Measurements from ENCODE around the gene GATA2. TPM values are rescaled to one million over a fixed set of nuclear protein-coding genes. Genes with fewer than 3 reads are reported as not detected.

Gene GATA2
- total and polyA plus RNA-seq, 2 of the 8 experiments (the other 6 are each of a cell fraction or from before 2014, with no cell fraction given) = 0.03 to 0.30 TPM

DNA sequence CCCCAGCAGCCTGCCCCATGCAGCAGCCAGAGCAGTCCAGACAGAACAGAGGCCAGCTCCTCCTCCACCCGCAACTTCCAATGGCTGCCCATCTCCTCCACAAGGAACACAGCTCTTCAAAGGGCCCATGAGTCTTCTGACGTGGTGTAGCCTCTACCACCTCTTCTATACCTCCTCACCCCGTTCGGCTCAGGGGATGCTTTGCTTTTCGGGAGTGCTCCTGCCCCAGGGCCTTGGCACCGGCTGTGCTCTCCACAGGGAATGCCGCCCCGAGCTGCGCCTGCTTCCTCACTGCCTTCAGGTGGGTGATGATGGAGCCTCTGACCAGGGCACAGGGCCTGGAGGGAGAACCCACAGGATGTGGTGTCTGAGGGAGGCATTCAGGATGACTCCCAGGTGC, 40.9 kb downstream of the GATA2 start:
- no peak overlapping the region for H3K23ac ChIP-seq (ENCODE audit: insufficient read length)
- H3K79me1 ChIP-seq (ENCODE audit: low read depth, low read length) = no peaks in the 10 kb centered on the region
- H3K27ac ChIP-seq (ENCODE audit: low read depth, low read length) = no peak overlapping the region
- FAIRE-seq (no peak), DNase-seq (ENCODE audit: low read depth in 1 of 2, low spot score in 2 of 2) (no peak)
- no peak overlapping the region for H3K4ac ChIP-seq (replicated peaks; ENCODE audit: insufficient read length, low read depth, low read length)
- H3K4me3 ChIP-seq (ENCODE audit: extremely low read depth in 1 of 4, insufficient read depth in 2 of 4, low read depth in 3 of 4, low read length in 4 of 4) = no peak overlapping the region
- H3K79me2 ChIP-seq (ENCODE audit: control insufficient read depth in 1 of 2, insufficient read depth in 2 of 2, low read length in 2 of 2) = no peaks in the 10 kb centered on the region
- H3K9ac ChIP-seq (replicated peaks in 1 of 4; ENCODE audit: extremely low read depth in 1 of 4, low read depth in 3 of 4, low read length in 3 of 4) = no peak overlapping the region
- H3K4me2 ChIP-seq (ENCODE audit: insufficient read depth in 1 of 2, low read depth in 2 of 2, low read length in 2 of 2) = no peak overlapping the region
- H2BK120ac ChIP-seq (replicated peaks; ENCODE audit: low read depth, low read length) = no peak overlapping the region
- H2BK20ac ChIP-seq (ENCODE audit: low read length) = no peak overlapping the region
- peaks cover 0 to 5% (median 0%) of the 10 kb centered on the region in 4 experiments; a peak in 1 of 7 replicates for H3K4me1 ChIP-seq (replicated peaks in 1 of 4; ENCODE audit: control insufficient read depth in 3 of 4, insufficient read depth in 4 of 4, low read length in 3 of 4)
- no peak overlapping the region for H3K14ac ChIP-seq (ENCODE audit: insufficient read length)
- no peak overlapping the region for H2BK12ac ChIP-seq (ENCODE audit: low read depth, low read length)
- no peak overlapping the region for H2AK5ac ChIP-seq (ENCODE audit: low read depth, low read length)
- H3K56ac ChIP-seq (replicated peaks; ENCODE audit: insufficient read length, low read depth, low read length) = no peak overlapping the region
- H3K27me3 ChIP-seq (replicated peaks in 1 of 4; ENCODE audit: control insufficient read depth in 3 of 4, extremely low read depth in 1 of 4, insufficient read depth in 3 of 4, low read length in 3 of 4) = peaks cover 0 to 4% (median 0%) of the 10 kb centered on the region in 4 experiments; a peak in 2 of 7 replicates
- H4K8ac ChIP-seq (ENCODE audit: extremely low read depth, insufficient read depth, low read length) = no peak overlapping the region
- no peak overlapping the region for H4K5ac ChIP-seq (ENCODE audit: insufficient read length, low read depth, low read length)
- no peak overlapping the region for H2BK15ac ChIP-seq (ENCODE audit: low read length)
- 95% methylated on average over 9 of the region's 9 CpGs; no CpG with 5 or more reads in 1 of the 2 experiments for WGBS, 2 experiments (ENCODE audit: extremely low coverage in 1 of 2, insufficient coverage in 1 of 2, insufficient read length in 1 of 2, insufficient replicate concordance in 2 of 2, low coverage in 1 of 2, low lambda C conversion rate in 2 of 2, missing lambda C conversion rate in 1 of 2)
- no peak overlapping the region for H3K18ac ChIP-seq (ENCODE audit: extremely low read depth, low read length)
- H3K36me3 ChIP-seq (ENCODE audit: control insufficient read depth in 2 of 4, insufficient read depth in 4 of 4, low read length in 3 of 4) = no peaks in the 10 kb centered on the region
- no peaks in the 10 kb centered on the region for H3K9me3 ChIP-seq (ENCODE audit: insufficient read depth in 2 of 2, low read depth in 1 of 2, low read length in 1 of 2)
- ChIA-PET POLR2A (ENCODE audit: partially characterized antibody) (no interaction called here), CTCF (ENCODE audit: partially characterized antibody) (interaction anchor here (0.7 to 3.2 kb wide), 6 partner anchors 10 to 156 kb away, joined by 3 to 21 read pairs (median 6); no protein-coding TSS in a partner anchor)
- H2BK5ac ChIP-seq (ENCODE audit: low read depth, low read length) = no peak overlapping the region
- TF ChIP-seq BACH1 (IDR thresholded peaks at IDR 0.05; ENCODE audit: low read length) (no peak), SP4 (IDR thresholded peaks at IDR 0.05; ENCODE audit: low read length) (no peak), KDM4A (IDR thresholded peaks at IDR 0.05; ENCODE audit: low read depth, low read length, severe bottlenecking) (no peak), JUND (IDR thresholded peaks at IDR 0.05; ENCODE audit: low read length) (no peak), NRF1 (IDR thresholded peaks at IDR 0.05; ENCODE audit: low read depth, low read length) (no peak), POLR2AphosphoS5 (IDR thresholded peaks at IDR 0.05; ENCODE audit: low read depth, low read length) (no peak), BRCA1 (IDR thresholded peaks at IDR 0.05; ENCODE audit: low read depth, low read length) (no peak)
- no peaks in the 10 kb centered on the region for H4K20me1 ChIP-seq (replicated peaks in 1 of 2; ENCODE audit: control insufficient read depth in 1 of 2, insufficient read depth in 2 of 2, low read length in 2 of 2)
- H2AFZ ChIP-seq (ENCODE audit: low read length) = no peak overlapping the region
- no peak overlapping the region for H4K91ac ChIP-seq (replicated peaks; ENCODE audit: insufficient read length, low read length)
- H3K23me2 ChIP-seq (ENCODE audit: low read depth, low read length) = no peaks in the 10 kb centered on the region; the same call in 1 of the 2 replicates
